Embryonic facial prominence (tissue), 1 donor: ENCODE results near the gene PDE1C.

Experiments used
- DNase-seq: peaks from one replicate; pipeline ENCODE4 v3.0.0-alpha.2; 2016; ENCODE audit errors: extremely low spot score

Gene PDE1C

DNA sequence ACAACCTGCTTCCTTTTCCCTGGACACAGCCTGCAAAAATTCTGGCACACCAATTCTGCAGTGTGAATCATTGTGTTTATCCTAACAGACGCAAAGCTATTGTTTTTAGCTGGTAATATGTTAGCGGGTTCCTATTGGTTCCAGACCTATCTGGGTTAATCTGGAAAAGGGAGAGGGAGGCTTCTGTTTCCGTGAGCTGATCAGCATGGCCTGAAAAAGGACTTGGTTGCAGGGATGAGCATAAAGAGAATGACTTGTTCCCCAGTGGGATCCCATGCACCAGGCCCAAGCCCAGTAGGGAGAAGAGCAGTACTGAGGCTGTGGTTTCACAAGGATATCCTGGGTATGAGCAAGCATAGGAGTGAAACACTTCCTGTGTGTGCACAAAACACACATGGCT lies 78.4 kb downstream of the PDE1C start:
- DNase-seq: no peak

DNA sequence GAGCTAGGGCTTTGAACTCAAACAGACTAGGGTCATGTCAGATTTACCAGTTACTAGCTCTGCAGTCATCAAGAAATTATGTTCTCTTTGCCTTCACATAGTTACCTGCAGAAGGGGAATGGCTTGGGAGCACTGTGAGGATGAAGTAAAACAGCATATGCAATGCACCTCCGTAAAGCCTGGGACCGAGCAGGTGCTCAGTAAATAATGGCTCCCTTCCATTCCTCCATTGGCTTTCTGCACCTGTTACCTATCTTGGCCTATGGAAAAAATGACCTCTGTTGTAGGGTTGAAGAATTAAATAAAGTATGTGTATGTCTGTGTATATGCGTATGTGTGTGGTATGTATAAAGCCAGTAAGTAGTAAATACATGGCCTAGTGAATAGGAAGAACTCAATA lies 78.8 kb downstream of the PDE1C start:
- no peak for DNase-seq

DNA sequence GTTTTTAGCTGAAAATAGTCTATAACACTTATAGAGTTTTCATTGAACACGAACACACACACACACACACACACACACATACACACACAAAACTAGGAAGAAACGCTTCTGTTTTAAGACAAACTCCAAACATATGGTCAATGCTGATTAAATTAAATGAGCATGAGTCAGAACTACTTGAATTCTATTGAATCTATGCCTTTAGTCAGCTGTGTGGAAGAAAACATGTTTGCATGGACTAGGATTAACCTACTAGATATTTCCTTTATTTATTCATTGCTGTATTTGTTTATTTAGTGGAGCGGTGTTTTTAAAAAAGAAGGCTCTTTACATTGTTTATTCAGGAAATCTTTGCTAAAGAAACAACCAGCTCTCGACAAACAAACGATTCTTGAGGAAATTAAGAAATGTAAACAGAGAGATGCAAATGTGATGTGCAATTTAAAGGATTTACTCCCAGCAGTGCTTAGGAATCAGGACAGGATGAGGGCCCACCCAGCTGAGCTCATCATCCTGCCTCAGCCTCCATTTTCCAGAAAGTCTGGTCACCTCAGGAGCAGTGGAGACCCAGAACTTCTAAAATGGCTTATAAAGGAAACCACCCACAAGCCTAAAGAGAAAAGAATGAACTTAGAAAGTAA lies 83.2 kb downstream of the PDE1C start:
- no peak for DNase-seq

DNA sequence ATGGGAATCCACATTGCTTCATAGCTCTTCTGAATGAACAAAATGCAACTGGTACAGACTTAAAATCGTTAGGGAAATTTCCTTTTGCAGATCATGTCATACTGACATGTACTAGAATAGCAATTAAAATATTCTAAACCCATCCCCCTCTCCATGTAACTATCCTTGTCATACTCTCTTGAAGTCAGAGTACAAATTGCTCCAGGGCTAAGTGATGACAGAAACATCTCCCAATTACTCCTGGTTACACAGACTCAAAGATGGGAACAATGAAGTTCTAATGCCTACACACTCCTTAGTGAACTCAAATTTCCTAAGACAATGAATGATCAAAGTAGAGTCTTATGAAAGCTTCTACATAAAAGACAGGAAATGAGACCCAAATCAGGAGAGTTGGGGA lies 87.2 kb downstream of the PDE1C start:
- no peak for DNase-seq

DNA sequence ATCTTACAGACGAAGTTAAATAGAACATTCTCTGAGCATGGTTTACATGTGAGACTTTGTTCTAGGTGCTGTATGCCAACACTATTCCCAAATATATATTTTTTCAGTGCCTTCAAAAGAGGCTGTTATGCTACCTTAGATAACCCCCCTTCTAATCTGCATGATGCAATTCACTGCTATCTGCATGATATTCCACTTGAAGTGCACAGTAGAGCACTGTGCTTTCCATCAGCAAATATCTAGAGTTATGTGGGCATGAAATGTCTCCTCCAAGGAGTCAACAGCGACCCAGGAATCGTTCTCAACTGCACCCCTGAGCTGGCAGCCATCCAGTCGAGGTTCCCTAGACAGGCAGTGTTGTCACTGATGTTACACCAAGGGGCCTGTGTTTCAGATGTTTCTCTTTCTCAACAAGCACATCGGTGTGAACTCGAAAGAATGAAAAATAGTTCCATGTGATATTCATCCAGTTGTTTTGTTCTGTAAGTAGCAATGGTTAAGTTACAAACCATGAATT lies 88.3 kb downstream of the PDE1C start:
- DNase-seq: no peak

DNA sequence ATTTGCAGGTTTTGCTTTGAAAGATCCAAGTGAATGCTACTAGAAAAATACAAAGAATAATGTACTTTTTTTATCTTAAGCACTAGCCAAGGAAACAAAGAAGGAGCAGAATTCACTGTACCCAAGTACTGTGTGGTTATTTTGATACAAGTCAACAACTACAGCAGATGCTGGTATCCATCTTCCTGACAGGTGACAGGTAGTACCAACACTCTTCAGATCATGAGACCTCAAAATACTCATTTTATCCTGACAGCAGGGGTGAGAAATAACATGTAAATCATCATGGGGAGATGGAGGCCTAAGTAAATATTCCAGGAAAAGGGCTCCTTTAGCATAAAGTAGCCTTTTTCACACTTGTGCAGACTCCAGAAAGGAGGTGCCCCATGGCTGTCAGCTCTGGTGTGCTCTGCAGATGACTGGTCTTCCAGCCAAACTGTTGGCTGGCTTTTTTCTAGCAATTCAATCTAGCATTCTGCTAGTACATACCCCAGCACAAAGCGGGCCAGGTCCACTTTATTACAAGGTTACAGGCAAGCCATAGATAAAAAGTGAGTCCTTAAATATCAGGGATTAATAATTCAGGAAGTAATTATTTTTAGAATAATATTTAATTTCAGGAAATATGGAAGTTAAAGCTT lies 90.4 kb downstream of the PDE1C start:
- no peak for DNase-seq

DNA sequence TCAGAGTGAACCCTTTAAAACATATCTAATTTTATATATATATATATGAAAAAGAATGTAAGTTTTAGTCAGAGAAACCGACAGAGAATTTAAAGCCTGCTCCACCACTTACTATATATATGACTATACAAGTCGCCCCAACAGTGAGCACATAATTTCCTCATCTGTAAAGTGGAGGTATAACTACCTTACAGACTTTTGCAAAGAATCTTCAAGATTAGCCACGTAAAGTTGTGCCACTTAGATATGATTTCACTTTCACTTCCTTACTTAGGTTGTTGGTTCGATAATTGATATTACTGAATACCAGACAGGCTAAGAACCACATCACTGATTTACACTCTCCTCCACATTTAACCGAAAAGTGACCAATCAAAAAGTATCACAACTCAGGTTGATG lies 94.7 kb downstream of the PDE1C start:
- DNase-seq: no peak

DNA sequence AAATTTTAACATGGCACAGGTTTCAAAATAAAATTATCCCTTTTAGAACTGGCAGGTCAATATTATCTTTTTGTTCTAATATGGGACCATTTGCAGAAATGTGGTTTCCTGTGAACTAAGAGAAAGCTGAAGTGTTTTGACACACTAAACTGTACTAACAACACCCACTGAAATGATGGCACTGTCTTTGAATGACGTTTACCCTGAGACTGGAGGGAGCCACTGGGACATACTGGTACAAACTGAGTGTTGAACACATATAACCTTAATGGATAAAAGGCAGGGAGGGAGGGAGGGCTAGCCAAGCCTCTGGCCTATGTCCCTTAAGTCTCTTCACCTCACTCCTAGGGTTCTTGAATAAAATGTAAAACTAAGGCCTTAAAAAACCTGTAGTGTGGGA lies 95.9 kb downstream of the PDE1C start:
- no peak for DNase-seq

DNA sequence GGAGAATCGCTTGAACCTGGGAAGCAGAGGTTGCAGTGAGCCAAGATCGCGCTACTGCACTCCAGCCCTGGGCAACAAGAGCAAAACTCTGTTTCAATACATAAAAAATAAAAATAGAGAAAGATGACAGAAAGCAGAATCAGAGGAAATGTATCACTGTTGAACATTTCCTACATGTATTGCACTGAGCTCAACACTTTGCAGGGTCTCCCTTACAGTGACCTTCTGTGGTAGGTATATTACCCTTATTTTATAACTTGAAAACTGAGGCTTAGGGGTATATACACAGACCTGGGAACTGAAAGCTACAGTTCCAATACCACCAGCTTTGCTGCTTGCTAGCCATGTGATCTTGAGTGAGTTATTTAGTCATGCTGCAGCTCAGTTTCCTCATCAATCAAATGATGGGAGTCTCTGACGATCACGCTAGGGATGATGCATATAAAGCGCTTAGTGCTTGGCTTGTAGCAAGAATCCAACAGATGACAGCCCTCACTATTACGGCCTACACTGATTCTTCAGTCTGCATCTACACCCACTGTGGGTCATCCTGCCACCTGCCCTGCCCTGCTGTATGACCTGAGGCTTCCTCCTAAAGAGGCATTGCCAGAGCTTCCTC lies 99.0 kb downstream of the PDE1C start:
- DNase-seq: no peak

DNA sequence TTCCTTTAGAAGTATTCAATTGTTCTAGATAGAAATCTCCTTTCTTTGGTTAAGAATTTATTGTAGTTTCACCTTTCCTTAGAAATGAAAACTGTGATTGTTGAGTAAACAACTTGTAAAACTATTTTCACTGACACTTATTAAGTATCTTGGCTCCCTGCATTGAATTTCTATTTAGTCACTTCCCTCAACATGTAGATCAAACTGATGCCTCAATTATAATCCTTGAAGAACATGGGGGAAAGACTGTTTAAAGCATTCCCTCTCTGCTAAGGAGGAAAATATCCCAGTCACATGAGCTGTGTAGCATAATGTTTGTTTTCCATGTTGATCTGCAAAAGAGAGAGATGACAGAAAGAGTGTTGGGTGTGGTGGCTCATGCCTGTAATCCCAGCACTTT lies 99.7 kb downstream of the PDE1C start:
- no peak for DNase-seq

DNA sequence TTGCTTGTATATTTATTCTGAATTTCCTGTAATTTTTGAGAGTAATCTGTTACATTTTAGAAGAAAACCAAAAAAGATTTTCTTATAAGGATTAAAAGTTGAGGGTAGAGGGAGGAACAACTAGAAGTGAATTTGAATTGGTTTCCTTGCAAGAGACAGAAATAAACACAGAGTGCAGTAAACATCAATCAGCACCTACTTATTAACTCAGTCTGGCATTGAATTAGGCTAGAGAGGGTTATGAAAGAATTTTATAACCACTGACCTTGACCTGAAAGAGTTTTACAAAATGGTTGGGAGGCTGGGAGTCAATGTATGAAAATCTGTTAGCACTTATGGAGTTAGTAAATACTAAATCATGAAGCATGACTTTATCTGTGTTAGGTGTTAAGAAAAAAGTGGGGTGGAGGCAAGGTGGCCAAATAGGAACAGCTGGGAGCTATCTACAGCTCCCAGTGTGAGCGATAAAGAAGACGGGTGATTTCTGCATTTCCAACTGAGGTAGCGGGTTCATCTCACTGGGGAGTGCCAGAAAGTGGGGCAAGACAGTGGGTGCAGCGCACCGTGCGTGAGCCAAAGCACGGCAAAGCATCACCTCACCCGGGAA lies 106.5 kb downstream of the PDE1C start:
- no peak for DNase-seq

DNA sequence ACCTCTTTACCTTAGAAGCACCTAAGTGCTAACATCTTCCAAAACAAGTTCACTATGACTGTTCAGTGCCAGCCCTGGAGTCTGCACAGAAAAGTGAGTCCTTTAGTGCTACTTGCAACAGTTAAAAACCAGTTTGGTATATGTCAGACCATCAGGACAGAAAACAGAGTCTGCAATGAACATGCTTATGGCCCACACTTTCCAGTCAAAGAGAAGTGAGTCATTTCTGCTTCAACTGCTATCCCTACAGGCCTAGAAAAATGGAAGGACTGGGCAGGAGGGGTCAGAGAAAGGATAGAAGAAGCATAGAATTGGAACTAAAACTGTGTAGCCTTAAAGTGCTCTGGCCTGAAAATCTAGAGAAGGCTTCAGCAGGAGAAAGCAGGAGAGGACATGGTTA lies 108.0 kb downstream of the PDE1C start:
- no peak for DNase-seq

DNA sequence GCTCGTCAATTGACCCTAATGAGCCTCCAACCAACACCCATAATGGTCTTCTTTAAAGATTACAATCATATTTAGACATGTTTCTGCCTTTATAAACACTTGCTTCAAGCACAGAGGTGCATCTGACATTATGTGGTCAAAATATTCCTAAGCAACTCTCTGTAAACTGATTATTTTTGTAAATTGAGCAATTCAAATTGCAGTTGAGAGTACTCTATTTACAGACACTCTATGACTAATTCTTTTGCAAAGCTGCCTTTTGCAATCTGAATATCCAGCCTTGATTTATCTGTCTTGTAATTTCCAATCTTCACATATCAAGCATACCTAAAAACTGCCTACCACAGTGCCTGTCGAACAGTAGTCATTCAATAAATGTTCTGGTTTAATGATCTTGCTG lies 112.0 kb downstream of the PDE1C start:
- DNase-seq: no peak

DNA sequence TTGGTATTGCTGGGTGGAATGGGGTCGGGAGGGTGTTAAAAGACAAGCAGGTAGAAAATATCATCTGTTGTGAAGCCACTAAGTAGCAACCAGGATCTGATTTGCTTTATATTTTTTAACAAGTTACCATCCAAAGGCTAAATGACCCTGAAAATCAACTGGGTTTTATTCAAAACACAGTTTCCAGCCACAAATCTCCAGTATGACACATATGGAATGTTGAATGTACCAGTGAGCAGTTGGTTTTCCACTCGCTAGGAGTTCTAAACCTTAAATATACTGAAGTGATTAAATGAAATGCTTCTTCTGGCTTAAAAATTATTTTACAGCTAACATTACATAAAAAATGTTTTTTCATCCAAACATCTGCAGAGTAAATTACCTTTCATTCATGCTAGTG lies 112.5 kb downstream of the PDE1C start:
- DNase-seq: no peak

DNA sequence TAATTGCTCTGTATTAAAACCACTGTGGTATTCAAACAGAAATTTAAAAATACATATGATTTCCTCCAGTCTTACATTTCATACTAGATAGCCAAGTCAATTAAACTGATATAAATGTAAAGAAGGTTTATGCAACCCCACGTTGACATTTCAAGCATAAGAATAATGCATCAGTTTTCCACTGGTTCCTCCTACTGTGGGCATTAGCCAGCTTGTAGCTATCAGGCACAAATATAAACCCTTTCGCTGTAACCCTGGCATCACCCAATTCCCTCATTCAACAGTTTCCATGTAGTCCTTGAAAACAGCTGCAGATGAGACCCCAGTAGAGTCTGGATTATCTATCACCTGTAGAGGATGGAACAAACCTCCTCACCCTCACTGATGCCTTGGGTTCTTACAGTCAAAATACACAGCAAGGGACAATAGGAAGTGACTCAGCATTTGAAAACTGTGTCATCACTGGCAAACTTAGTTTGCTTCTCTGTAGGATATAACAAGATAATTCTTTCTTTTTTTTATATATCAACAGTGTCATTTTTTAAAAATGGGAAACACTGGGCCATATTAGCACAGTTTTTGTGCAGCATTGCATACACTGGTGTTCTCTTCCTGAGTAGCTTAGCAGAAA lies 113.0 kb downstream of the PDE1C start:
- no peak for DNase-seq

DNA sequence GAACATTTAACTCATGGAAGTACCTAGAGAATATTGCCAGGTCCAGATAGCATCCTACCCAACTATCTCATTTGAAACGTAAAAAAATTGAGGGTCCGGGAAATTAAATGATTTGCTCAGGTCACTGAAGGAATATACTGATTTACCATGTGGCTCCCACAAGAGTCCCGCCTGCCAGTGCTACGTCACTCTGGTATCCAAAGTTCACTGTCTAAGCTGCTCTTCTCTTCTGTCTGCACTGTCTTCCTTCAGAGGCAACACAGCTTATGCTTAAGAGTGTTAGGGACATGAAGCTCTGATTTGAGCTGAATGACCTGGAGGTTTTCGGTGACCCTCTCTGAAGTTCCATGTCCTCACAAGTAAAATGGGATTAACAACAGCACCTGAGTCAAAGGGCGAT lies 114.6 kb downstream of the PDE1C start:
- DNase-seq: no peak

DNA sequence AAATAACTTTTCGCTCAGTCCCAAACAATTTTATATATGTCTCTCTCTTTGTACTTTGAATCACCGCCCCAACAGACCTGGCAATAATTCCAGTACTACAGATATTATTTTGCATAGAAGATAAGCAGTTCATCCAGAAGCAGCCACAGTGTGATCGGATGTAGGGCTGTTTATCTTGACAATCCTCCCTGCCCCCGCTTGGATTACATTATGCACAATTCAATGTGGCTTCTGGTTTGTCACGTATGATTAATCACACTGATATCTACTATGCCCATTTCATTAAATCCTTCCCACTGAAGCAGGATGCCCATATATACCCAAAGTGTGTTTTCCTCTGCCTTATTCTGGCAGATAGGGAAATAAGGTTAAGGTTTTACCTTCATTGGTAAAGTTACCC lies 115.2 kb downstream of the PDE1C start:
- DNase-seq: no peak

DNA sequence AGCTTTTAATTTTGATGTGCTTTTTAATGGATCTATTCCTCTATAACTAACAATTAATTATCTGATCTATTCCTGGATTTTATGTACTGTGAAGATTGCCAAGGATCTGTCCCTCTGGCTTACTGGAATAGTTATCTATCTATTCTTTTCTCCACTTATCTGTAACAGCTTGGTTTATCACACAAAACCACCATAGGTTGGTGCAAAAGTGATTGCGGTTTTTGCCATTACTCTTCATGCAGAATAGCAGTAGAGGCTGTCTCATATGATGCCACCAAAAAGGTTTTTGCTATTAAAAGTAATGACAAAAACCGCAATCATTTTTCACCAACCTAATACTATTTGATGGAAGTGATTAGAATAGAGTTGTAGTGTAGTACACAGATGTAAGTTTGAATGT lies 115.7 kb downstream of the PDE1C start:
- no peak for DNase-seq

DNA sequence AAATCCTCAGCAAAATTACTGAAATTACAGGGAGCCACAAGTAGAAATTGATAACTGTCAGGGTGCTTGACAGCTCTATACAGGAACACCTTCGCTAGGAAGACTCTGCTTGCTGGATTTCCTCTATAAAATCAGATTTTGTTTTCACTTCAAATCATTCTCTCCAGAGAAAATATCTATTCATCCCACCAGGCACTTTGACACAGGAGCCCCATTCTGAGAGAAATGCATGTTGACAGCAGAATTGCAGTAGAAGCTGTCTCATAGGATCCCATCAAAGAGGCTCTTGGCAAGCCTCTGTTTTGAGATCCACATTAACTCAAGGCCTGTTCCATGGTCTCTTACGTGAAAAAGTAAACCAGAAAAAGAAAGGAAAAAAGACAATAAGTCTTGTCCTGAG lies 116.8 kb downstream of the PDE1C start:
- DNase-seq: no peak

DNA sequence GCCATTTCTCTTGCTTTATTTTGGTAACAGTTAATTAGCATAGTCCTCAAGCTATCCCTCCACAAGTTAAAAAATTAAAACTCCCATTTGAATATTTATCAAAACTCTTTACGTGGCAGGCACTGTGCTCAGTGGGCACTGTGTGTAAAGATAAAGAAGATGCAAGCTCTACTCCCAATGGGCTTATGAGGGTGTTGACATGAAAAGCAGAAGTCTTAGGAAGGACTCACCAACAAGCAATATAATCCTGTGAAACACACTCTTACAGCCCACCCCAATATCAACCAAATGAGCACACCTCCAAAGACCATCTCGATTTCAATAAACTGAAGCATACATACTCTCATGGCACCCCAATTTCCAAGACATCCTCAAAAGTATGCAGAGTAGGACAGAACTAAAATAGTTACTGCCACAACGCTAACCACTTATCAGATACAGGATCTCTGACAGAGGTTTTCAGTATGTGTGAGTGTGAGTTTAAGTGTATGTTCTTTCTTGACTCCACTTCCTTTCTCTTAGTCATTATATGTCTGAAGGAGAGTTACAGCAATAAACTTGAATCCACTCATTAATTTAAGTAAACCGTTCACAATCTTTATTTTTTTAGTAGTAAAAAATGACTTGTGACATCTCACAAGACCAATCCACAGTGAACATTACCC lies 120.0 kb downstream of the PDE1C start:
- DNase-seq: no peak

DNA sequence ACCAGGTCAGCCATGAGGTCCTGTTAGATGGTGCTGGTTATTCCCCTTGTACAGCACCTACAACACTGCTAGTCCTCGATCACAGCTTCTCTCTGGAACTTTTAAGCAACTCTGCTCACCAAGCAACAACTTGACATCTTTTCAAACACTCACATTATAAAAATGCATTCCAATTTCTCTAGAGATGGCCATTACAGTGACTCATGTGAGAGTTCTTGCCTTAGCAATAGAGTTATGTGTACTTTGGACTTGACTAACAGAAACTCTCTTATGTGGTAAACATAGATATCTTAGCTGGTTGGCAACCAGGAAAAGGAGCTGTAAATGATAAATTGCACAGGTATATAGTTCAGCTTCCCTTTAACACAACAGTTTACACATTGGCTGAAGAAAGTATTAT lies 122.2 kb downstream of the PDE1C start:
- DNase-seq: no peak

DNA sequence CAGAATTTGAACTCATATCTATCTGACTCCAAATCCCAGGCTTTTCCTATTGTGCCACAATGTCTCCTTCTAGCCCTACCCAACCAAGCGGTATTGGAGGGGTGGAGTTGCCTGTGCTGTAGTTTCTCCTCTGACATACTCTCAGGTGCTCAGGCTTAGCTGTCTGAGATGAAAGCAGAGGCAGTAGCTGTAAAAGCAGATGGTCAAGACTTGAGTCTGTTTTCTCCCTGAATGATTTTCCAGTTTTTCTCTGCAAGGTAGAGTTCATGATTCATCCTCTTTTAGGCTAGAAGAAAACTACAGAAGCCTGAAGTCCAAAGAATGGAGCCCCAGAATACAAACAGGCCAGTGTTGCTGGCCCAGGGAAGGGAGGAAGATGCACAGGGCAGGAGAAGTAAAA lies 130.0 kb downstream of the PDE1C start:
- no peak for DNase-seq
